ENCODE data around the gene PRRG2. TPM values are rescaled to one million over a fixed set of nuclear protein-coding genes. Genes with fewer than 3 reads are reported as not detected.

The PRRG2 gene
- total RNA-seq, 1 experiment from 2014 or later: 1.5 TPM

- no peak for TF ChIP-seq EZH2 (IDR thresholded peaks at IDR 0.05; ENCODE audit: borderline replicate concordance, low read depth, low read length, poor library complexity, severe bottlenecking)
- TF ChIP-seq, protein P1, sequence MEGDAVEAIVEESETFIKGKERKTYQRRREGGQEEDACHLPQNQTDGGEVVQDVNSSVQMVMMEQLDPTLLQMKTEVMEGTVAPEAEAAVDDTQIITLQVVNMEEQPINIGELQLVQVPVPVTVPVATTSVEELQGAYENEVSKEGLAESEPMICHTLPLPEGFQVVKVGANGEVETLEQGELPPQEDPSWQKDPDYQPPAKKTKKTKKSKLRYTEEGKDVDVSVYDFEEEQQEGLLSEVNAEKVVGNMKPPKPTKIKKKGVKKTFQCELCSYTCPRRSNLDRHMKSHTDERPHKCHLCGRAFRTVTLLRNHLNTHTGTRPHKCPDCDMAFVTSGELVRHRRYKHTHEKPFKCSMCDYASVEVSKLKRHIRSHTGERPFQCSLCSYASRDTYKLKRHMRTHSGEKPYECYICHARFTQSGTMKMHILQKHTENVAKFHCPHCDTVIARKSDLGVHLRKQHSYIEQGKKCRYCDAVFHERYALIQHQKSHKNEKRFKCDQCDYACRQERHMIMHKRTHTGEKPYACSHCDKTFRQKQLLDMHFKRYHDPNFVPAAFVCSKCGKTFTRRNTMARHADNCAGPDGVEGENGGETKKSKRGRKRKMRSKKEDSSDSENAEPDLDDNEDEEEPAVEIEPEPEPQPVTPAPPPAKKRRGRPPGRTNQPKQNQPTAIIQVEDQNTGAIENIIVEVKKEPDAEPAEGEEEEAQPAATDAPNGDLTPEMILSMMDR (conservative IDR thresholded peaks at IDR 0.05; ENCODE audit: low read depth, low read length): no peak
- Histone ChIP-seq H3K4me1 (ENCODE audit: insufficient read depth, low read length, poor library complexity, severe bottlenecking) (no peaks in the 10 kb centered on the region), H3K27me3 (replicated peaks; ENCODE audit: insufficient read depth, low read depth, low read length, poor library complexity) (no peaks in the 10 kb centered on the region), H3K9me3 (ENCODE audit: low read depth, low read length, poor library complexity, severe bottlenecking) (no peaks in the 10 kb centered on the region), H3K4me3 (ENCODE audit: low read depth, low read length, poor library complexity, severe bottlenecking) (no peak overlapping the region), H3K27ac (ENCODE audit: low read depth, low read length, poor library complexity, severe bottlenecking) (no peak overlapping the region), H3K36me3 (ENCODE audit: insufficient read depth, low read length, poor library complexity, severe bottlenecking) (peaks cover 88% of the 10 kb centered on the region)
- DNase-seq (ENCODE audit: low spot score): no peak
- intact Hi-C loops (cut with micrococcal nuclease; ENCODE audit: unreplicated experiment): no loop called here
- POLR2A ChIA-PET (ENCODE audit: low non-redundant PET): no interaction called here
- no TSS peak for BruUV-seq (replicated peaks)
- CTCF ChIA-PET: no interaction called here
Observed at GRCh38 chr19:49601482-49602038, 20.4 kb downstream of the PRRG2 start.

GRCh38 chr19:49602806-49603205 is 21.7 kb downstream of the PRRG2 start:
- no peak for TF ChIP-seq EZH2 (IDR thresholded peaks at IDR 0.05; ENCODE audit: borderline replicate concordance, low read depth, low read length, poor library complexity, severe bottlenecking)
- TF ChIP-seq, protein P1 (conservative IDR thresholded peaks at IDR 0.05; ENCODE audit: low read depth, low read length): no peak
- POLR2A ChIA-PET (ENCODE audit: low non-redundant PET): no interaction called here
- DNase-seq (ENCODE audit: low spot score): no peak
- Histone ChIP-seq H3K27ac (ENCODE audit: low read depth, low read length, poor library complexity, severe bottlenecking) (no peak overlapping the region), H3K4me3 (ENCODE audit: low read depth, low read length, poor library complexity, severe bottlenecking) (no peak overlapping the region), H3K36me3 (ENCODE audit: insufficient read depth, low read length, poor library complexity, severe bottlenecking) (peaks cover 87% of the 10 kb centered on the region), H3K4me1 (ENCODE audit: insufficient read depth, low read length, poor library complexity, severe bottlenecking) (no peaks in the 10 kb centered on the region), H3K27me3 (replicated peaks; ENCODE audit: insufficient read depth, low read depth, low read length, poor library complexity) (no peaks in the 10 kb centered on the region), H3K9me3 (ENCODE audit: low read depth, low read length, poor library complexity, severe bottlenecking) (no peaks in the 10 kb centered on the region)
- no TSS peak for BruUV-seq (replicated peaks)
- CTCF ChIA-PET: no interaction called here
- intact Hi-C loops (cut with micrococcal nuclease; ENCODE audit: unreplicated experiment): no loop called here

DNA sequence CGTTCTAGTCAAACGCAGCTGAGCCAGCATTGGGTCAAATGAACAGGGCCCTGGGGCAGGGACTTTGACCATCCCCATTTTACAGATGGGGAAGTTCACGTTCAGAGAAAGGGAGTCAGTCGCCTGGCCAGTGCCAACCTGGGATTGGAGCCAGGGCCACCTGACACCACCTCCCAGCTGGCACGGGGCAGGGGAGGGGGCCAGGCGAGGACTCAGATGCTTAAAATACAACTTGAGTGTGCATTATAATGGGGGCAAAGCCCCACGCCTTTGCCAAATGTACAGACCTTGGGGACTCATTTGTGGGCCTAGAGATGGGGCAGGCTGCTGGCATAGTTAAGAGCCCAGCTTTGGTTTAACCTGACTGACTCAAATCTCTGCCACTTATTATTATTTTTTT is 24.5 kb downstream of the PRRG2 start:
- POLR2A ChIA-PET (ENCODE audit: low non-redundant PET): no interaction called here
- BruUV-seq (replicated peaks): no TSS peak
- H3K9me3 ChIP-seq (ENCODE audit: low read depth, low read length, poor library complexity, severe bottlenecking): no peaks in the 10 kb centered on the region
- no peak for TF ChIP-seq EZH2 (IDR thresholded peaks at IDR 0.05; ENCODE audit: borderline replicate concordance, low read depth, low read length, poor library complexity, severe bottlenecking)
- TF ChIP-seq, protein P1 (conservative IDR thresholded peaks at IDR 0.05; ENCODE audit: low read depth, low read length): no peak
- intact Hi-C loops (cut with micrococcal nuclease; ENCODE audit: unreplicated experiment): no loop called here
- DNase-seq (ENCODE audit: low spot score): no peak
- H3K27ac ChIP-seq (ENCODE audit: low read depth, low read length, poor library complexity, severe bottlenecking): no peak overlapping the region
- no peak overlapping the region for H3K4me3 ChIP-seq (ENCODE audit: low read depth, low read length, poor library complexity, severe bottlenecking)
- CTCF ChIA-PET: no interaction called here
- H3K4me1 ChIP-seq (ENCODE audit: insufficient read depth, low read length, poor library complexity, severe bottlenecking): no peaks in the 10 kb centered on the region
- H3K36me3 ChIP-seq (ENCODE audit: insufficient read depth, low read length, poor library complexity, severe bottlenecking): peaks cover 79% of the 10 kb centered on the region
- no peaks in the 10 kb centered on the region for H3K27me3 ChIP-seq (replicated peaks; ENCODE audit: insufficient read depth, low read depth, low read length, poor library complexity)
